Fibroblast of skin of left quadriceps (primary cell): ENCODE data around the gene KLHL28.

ENCODE experiments used
- DNase-seq, 2 experiments: peaks; one replicate each; pipeline ENCODE4 v3.0.0-alpha.2; 2013; ENCODE audit warnings: low read depth in 2 of 2

The KLHL28 gene, protein sequence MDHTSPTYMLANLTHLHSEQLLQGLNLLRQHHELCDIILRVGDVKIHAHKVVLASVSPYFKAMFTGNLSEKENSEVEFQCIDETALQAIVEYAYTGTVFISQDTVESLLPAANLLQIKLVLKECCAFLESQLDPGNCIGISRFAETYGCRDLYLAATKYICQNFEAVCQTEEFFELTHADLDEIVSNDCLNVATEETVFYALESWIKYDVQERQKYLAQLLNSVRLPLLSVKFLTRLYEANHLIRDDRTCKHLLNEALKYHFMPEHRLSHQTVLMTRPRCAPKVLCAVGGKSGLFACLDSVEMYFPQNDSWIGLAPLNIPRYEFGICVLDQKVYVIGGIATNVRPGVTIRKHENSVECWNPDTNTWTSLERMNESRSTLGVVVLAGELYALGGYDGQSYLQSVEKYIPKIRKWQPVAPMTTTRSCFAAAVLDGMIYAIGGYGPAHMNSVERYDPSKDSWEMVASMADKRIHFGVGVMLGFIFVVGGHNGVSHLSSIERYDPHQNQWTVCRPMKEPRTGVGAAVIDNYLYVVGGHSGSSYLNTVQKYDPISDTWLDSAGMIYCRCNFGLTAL

DNA sequence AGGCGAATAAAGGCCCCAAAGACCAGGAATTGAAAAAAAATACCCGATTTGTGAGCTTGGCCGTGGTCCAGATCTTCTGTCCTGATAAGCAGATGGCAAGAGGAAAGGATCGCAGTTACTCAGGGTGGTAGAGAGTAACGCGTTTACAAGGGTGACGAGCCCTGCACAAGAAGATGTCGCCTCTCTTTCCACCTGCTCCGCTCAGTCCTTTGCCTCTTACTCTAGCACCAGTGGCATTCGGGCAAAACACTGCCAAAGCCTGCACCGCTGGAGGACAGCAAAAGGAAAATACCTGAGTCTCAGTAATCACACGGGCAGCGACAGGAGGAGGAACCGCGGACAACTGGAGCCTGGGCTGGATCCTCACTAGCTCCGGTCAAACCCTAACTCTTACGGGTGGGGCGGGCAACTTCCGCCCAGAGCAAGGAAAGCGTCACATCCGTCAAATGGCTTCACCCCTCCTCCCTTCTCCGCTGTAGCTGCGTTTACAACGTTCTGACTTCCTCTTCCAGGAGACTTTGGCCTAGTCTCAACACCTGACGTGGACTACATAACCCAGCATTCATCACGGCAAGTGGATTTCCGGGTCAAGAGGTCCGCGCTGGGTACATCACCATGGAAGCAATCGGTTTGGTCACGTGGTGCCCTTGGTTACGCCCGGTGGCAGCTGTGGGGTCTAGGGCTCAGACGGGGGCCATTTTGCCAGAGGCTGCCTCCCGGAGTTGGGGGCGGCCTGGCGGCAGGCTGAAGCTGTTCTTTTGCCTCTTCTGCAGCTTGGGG lies at the start of gene KLHL28, which contains the start of gene TOGARAM1:
Gene KLHL28 (minus strand): TSS at position 394 of the 780 bp plus-strand sequence. CDS start 16,019 bp downstream, outside the sequence.
Gene TOGARAM1 (plus strand): TSS at position 637 of the 780 bp plus-strand sequence. CDS start 232 bp downstream, outside the sequence.
- peak; percentile 99 to 100 for DNase-seq

DNA sequence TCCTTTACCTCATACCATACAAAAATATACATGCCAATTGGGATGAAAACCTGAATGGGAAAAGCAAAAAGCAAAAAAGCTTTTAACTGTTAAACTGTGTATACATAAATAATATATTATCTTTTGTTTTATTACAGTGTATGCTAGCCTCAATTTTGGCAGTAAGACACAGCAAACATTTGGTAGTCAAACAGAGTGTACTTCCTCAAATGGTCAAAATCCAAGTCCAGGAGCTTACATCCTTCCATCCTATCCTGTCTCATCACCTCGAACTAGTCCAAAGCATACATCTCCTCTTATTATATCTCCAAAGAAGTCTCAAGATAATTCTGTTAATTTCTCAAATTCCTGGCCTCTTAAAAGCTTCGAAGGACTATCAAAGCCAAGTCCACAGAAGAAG lies 42.2 kb upstream of the KLHL28 start:
- no peak for DNase-seq

DNA sequence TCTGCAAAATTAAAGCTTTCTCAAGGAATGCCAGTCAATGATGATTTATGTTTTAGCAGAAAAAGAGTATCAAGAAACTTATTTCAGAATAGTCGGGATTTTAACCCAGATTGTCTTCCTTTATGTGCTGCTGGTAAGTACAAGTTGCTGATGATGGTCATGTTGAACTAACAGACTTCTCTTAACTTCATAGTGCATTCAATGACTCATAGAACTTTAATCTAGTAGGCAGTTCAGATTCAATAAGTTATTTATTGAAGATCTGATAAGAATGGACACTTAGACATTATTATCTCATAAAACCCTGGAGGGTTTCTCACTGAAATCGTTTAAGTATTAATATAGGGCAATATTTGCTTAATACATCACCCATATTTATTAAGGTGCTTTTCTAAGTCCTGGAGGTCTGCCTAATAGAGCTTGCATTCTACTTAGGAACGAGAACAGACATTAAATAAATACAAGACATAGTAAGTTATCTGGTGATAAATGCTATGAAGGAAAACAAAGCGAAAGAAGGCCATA lies 34.1 kb upstream of the KLHL28 start:
- no peak for DNase-seq

DNA sequence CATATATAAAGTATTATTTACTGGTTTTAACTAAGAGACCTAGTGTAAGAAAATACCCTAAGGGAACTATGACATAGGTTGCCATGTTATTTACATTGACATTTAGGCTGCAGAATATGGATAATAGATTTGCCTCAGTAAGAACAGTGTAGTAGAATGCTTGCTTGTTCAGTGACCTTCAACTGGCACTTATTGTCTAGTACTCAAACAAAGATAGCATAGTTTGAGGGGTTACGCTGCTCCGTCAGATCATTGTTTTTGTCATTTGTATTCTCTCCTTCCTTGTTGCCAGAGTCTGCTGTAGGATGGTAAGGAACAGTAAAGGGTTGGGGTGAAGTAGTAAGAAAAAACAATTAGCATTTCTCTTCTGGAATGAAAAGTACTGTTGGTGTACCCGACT lies 33.4 kb upstream of the KLHL28 start:
- no peak for DNase-seq

DNA sequence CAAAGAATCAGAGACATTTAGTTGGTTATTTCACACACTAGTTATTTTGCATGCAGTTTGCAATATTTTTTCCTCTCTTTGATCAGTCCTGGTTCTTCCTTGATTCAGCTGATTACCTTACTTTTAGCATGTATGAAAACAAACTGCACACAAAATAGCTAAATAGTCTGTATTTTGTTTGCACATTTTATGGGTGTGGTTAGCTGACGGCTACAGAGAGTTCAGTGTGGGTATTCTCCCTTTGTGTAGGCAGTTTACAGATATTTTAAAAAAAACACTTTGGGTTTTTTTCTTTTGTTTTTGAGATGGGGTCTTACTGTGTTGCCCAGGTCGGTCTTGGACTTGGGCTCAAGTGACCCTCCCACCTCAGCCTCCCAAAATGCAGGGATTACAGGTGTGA lies 28.8 kb upstream of the KLHL28 start:
- DNase-seq, result no peak

DNA sequence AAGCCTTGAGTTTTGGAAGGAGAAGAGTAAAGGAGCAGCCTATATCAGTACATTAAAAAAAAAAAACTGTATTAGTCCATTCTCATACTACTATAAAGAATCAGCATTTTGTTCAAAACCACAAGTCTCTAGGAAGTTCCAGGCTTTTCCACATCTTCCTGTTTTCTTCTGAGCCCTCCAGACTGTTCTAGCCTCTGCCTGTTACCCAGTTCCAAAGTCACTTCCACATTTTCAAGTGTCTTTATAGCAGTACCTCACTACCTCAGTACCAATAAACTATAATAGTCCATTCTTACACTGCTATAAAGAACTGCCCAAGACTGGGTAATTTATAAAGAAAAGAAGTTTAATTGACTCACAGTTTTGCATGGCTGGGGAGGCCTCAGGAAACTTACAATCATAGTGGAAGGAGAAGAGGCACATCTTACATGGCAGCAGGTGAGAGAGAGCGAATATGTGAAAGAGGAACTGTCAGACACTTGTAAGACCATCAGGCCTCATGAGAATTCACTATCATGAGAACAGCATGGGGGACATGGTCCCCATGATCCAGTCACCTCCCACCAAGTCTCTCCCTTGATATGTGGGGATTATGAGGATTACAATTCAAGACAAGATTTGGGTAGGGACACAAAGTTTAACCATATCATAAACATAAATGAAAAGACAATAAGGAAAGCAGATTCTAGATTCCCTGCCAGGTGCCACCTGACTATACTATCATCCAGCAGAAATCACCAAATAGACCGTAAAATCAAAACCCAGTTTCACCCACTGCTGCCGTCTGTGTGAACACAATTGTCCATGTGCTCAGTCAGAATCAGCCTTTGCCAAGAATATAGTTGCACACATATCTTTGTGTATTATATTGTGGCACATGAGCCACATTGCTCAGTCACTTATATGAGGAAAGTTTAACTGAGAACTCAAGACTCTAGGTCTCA lies 28.0 kb upstream of the KLHL28 start:
- no peak for DNase-seq

DNA sequence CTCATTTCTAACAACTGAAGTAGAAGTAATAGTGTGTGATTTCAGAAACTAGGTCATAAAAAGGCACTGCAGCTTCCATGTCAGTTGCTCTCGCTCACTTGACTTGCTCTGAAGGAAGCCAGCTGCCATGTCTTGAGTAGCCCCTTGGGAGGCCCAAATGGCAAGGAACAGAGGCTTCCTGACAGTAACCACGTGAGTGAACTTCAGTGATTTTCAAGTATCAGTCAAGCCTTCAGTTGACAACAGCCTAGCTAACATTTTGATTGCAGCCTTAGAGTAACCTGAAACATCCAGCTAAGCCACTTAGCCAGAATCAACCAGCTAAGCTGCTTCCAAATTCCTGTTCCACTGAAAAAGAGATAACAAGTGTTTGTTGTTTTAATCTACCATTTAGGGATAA lies 26.9 kb upstream of the KLHL28 start:
- DNase-seq, result no peak

DNA sequence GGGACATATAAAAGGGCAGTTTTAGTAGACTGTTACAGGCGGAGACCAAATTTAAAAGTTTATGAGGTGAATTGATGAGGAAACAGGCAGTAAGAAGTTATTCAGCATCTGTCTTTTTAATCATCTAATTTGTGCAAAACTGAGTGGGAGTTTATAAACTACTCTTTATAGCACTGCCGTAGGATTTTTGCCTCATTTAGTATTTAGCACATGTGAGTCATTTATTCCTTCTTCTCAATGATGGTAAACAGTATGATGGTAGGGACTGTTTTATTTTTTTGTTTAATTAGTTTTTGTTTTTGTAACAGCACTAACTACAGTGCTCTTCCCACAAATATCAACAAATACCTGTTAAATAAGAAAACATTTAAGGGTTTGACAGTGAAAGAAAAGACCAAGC lies 20.8 kb upstream of the KLHL28 start:
- no peak for DNase-seq

DNA sequence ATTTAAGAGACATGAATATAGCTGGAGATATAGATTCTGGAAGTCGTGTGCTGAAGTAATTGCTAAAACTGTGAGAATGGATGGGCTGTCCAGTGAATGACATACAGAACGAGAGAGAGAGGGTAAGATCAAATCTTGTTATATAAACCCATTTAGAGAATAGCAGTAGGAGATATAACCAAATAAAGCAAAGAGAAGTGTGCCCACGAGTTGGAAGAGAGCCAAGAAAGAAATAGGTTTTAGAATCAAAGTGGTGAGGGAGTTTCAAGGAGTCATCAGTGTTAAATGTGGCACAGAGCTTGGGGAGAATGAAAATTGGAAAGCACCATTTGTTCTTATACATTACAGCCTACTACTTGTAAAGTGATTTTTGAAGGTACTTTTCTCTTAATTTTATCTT lies 19.5 kb upstream of the KLHL28 start:
- no peak for DNase-seq

DNA sequence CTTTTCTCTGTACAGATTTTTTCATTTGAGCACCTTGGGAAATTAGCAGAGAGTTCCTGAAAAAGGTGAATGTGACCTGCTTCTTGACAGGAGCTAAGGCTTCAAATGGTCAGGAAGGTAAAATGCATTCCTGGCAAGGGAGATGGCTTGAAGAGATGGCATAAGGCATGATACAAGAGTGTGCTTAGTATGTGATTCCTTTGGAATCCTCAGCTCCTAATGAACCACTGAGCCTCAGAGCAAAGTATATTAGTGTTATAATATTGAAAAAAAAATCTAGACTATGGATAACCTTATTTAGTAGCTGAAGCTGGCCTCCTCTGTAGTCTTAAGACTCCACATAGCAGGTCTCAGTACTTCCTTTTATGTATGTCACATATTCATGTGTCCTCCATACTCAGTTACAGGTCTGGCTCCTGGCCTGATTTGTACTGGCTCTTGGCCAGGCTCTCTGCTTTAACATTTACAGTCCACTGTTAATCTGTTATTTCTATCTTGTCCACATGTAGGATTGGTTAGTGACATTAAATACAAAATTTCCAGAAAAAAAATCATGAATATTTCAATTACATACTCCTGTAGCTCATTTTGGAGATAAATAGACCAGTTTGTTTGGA lies 18.1 kb upstream of the KLHL28 start:
- no peak for DNase-seq

DNA sequence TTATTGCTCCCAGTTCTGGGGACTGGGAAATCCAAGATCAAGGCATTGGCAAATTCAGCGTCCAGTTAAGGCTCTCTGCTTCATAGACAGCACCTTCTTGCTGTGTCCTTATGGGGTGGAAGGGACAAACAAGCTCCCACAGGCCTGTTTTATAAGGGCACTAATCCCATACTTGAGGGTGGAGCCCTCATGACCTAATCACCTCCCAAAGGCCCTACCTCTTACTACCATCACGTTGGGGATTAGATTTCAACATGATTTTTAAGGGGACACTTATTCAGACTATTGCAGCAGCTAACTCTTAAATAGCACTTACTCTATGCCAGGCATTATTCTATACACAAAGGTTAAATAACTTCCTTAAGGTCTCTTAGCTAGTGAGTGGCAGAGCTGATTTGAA lies 17.5 kb upstream of the KLHL28 start:
- no peak for DNase-seq

DNA sequence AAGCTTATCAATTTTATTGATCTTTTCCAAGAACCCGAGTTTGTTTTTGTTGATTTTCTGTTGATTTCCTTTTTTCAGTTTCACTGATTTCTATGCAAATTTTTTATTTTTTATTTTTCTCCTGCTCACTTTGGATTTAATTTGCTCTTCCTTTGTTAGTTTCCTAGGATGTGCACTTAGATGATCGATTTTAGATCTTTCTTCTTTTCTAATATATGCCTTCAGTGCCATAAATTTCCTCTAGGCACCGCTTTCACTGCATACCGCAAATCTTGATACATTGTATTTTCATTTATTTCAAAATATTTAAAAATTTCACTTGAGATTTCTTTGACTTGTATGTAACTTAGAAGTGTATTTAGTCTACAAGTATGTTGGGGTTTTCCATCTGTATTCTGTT lies 9.7 kb upstream of the KLHL28 start:
- no peak for DNase-seq

DNA sequence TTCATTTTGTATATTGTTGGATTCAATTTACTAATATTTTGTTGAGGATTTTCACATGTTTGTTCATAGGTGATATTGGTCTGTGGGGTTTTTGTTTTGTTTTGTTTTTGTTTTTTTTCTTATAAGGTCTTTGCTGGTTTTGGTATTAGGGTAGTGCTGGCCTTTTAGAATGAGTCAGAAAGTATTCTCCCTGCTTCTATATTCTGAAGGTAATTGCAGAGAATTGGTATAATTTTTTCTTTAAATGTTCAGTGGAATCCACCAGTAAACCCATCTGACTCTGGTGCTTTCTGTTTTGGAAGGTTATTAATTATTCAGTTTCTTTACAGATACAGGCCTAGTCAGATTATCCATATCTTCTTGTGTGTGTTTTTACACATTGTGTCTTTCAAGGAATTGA lies 9.2 kb upstream of the KLHL28 start:
- DNase-seq, result no peak

DNA sequence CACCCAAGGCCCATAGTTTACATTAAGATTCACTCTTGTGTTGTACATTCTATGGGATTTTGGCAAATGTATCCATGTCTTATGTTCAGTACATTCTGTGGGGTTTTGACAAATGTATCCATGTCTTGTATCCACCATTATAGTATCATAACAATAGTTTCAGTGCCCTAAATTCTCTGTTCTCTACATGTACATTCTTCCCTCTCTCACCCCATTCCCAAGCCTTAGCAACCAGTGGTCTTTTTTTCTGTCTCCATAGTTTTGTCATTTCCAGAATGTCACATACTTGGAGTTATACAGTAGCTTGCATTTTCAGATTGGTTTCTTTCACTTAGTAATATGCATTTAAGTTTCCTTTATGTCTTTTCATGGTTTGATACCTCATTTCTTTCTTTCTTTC lies 7.0 kb upstream of the KLHL28 start:
- DNase-seq, result no peak

DNA sequence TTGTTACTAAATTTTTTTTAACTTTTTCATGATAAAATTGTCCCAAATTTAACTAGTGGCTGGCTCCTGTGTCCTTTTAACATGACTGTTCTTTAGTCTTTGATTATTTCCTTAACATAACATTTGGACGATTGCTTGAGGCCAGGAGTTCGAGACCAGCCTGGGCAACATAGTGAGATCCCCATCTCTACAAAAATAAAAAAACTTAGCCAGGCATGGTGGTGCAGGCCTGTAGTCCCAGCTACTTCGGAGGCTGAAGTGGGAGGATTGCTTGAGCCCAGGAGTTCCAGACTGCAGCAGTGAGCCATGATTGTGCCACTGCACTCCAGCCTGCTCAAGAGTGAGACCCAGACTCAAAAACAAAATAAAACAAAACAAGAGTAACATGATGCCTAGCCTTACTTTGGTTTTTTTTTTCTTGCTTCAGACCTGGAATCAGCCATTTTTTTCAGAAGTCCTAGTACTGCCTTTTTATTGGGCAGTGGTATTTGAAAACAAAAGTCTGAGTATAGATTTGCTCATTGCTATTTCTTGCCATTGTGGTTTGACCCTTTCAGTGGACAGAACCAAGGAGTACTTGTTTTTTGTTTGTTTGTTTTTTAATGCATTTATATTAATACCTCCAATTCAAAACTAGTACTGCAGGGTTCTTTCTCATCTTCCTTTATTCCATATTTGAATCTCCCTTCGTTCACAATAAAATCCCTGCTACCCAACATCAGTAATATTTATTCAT lies 5.0 kb upstream of the KLHL28 start:
- no peak for DNase-seq

DNA sequence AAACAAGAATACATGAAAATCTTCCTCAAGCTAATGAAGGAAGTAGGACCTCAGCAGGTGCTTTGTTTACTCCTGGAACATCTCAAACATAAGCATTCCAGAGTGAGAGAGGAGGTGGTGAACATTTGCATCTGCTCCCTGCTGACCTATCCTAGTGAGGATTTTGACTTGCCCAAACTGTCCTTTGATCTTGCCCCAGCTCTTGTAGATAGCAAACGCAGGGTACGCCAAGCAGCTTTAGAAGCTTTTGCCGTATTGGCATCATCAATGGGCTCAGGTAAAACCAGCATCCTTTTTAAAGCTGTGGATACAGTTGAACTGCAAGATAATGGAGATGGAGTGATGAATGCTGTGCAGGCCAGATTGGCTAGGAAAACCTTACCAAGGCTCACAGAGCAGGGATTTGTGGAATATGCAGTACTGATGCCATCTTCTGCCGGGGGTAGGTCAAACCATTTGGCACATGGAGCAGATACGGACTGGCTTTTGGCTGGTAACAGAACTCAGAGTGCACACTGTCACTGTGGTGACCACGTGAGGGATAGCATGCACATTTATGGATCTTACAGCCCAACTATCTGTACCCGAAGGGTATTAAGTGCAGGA lies 2.1 kb upstream of the KLHL28 start:
- DNase-seq, result no peak

DNA sequence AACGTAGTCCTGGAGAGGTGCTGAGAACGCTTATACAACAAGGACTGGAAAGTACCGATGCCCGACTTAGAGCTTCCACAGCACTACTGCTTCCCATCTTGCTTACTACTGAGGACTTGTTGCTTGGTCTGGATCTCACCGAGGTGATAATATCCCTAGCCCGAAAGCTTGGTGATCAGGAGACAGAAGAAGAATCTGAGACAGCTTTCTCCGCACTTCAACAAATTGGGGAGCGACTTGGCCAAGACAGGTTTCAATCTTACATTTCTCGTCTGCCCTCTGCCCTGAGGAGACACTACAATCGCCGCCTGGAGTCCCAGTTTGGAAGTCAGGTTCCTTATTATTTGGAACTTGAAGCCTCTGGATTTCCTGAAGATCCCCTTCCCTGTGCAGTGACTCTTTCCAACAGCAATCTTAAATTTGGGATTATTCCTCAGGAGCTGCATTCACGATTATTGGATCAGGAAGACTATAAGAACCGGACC lies 1.3 kb upstream of the KLHL28 start:
- DNase-seq, result no peak

DNA sequence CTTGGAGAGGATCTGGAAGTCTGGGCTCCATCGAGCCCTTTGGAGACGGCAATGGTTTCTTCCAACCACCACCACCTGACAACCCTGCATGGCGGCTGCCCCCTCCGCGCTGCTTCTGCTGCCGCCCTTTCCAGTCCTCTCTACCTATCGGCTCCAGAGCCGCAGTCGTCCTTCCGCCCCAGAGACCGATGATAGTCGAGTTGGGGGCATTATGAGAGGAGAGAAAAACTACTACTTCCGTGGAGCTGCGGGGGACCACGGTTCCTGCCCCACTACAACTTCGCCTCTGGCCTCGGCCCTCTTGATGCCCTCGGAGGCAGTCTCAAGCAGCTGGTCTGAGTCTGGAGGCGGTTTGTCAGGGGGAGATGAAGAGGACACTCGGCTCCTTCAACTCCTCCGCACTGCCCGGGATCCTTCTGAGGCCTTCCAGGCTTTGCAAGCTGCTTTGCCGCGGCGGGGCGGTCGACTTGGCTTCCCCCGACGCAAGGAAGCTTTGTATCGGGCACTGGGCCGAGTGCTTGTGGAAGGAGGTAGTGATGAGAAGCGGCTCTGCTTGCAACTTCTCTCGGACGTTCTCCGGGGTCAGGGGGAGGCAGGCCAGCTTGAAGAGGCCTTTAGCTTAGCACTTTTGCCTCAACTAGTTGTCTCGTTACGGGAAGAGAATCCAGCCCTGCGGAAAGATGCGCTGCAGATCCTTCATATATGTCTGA lies 742 bp upstream of the KLHL28 start:
- no peak for DNase-seq

DNA sequence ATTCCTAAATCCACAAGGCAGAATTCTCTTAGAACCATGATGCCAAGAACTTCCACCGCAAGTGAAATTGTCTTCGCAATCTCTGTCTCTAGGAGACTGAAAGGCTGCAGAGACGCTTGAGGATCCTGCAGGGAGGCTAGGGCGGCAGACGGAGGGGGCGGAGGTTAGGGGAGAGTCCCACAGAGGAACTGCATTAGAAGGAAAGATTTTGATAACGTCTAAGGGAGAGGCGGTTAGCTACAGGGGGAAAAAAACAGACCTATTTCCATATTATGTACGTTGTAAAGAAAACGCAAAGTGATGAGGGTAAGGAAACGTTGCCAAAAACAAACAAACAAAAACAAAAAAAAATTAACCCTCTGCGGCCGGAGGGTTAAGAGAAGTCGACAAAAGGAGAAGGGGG lies 595 bp downstream of the KLHL28 start:
- DNase-seq, result no peak
